Upper lobe of left lung (tissue), 4 donors: ENCODE data around the gene LRRK1.

Experiments used
- CTCF ChIP-seq, 6 experiments: fragments of 450-650 bp in 4 of 6; fragments of 200-600 bp in 2 of 6; sonication (generic) in 2 of 6; IDR thresholded peaks; one replicate each; pipeline ENCODE4 v1.5.1; 2016 to 2019; ENCODE audit warnings: antibody characterized with exemption in 6 of 6
- POLR2A ChIP-seq, 4 donors: fragments of 450-650 bp; IDR thresholded peaks; one replicate each; pipeline ENCODE4 v1.5.1; 2016 to 2017; ENCODE audit warnings: antibody characterized with exemption in 4 of 4, mild to moderate bottlenecking in 2 of 4
- POLR2AphosphoS5 ChIP-seq, 2 donors: sonication (generic); formaldehyde crosslinking; IDR thresholded peaks; one replicate each; pipeline ENCODE4 v1.5.1; 2017; ENCODE audit warnings: antibody characterized with exemption in 2 of 2

- no peak for TF ChIP-seq POLR2A (IDR thresholded peaks at IDR 0.05)
- TF ChIP-seq CTCF (IDR thresholded peaks at IDR 0.05) = no peak
- TF ChIP-seq POLR2AphosphoS5 (IDR thresholded peaks at IDR 0.05) = no peak
These were observed 129.4 kb downstream of the LRRK1 start for GRCh38 chr15:101048581-101049030.
